GM23338 (cell line): ENCODE data around the gene TSPAN6. TPM values are rescaled to one million over a fixed set of nuclear protein-coding genes. Genes with fewer than 3 reads are reported as not detected.

Source experiments
- ATAC-seq: fragments of 200-7000 bp; cut with Tn5 transposase; 3 replicates; pipeline ENCODE4 v1.9.1; 2020
- DNase-seq: peaks from one replicate; pipeline ENCODE4 v3.0.0-alpha.2; 2015; ENCODE audit warnings: low spot score
- H2AFZ ChIP-seq: fragments of 200-600 bp; sonication (generic); 2 replicates; pipeline ENCODE4 v1.8.0; 2016; ENCODE audit warnings: antibody characterized with exemption, mild to moderate bottlenecking, moderate library complexity
- H3F3A ChIP-seq: fragments of 200-600 bp; sonication (generic); replicated peaks from 2 replicates; pipeline ENCODE4 v1.8.0; 2017; ENCODE audit warnings: antibody characterized with exemption, mixed run types, low read depth
- H3K27ac ChIP-seq: fragments of 200-600 bp; sonication (generic); 2 replicates; pipeline ENCODE4 v1.6.1; 2016; ENCODE audit warnings: low read depth
- H3K27me3 ChIP-seq: fragments of 200-600 bp; sonication (generic); 2 replicates; pipeline ENCODE4 v1.8.0; 2016; ENCODE audit warnings: mild to moderate bottlenecking, mixed run types, moderate library complexity; ENCODE audit not compliant: insufficient read depth
- H3K36me3 ChIP-seq: fragments of 200-600 bp; sonication (generic); 2 replicates; pipeline ENCODE4 v1.8.0; 2016; ENCODE audit warnings: mild to moderate bottlenecking; ENCODE audit not compliant: insufficient read depth
- H3K4me1 ChIP-seq: fragments of 200-600 bp; sonication (generic); 2 replicates; pipeline ENCODE4 v1.8.0; 2016; ENCODE audit warnings: mild to moderate bottlenecking, moderate library complexity; ENCODE audit not compliant: insufficient read depth
- H3K4me2 ChIP-seq: fragments of 200-600 bp; sonication (generic); 2 replicates; pipeline ENCODE4 v1.7.1; 2017; ENCODE audit warnings: mixed run types
- H3K4me3 ChIP-seq: fragments of 200-600 bp; sonication (generic); 2 replicates; pipeline ENCODE4 v1.6.1; 2016; ENCODE audit warnings: mixed run types
- H3K79me2 ChIP-seq: fragments of 200-600 bp; sonication (generic); replicated peaks from 2 replicates; pipeline ENCODE4 v1.8.0; 2017; ENCODE audit warnings: mild to moderate bottlenecking; ENCODE audit not compliant: insufficient read depth
- H3K9me2 ChIP-seq: fragments of 200-600 bp; sonication (generic); 2 replicates; pipeline ENCODE4 v1.8.0; 2017; ENCODE audit not compliant: insufficient read depth
- H4K20me1 ChIP-seq: fragments of 200-600 bp; sonication (generic); replicated peaks from 2 replicates; pipeline ENCODE4 v1.8.0; 2017; ENCODE audit warnings: mild to moderate bottlenecking; ENCODE audit not compliant: insufficient read depth
- H3K27ac Mint-ChIP-seq: 2 replicates; pipeline ENCODE4 v1.8.0; 2020; ENCODE audit warnings: inconsistent platforms, mild to moderate bottlenecking, moderate library complexity, mixed read lengths
- H3K27me3 Mint-ChIP-seq: 3 replicates; pipeline ENCODE4 v1.8.0; 2022; ENCODE audit warnings: low read depth, mild to moderate bottlenecking, moderate library complexity, mixed read lengths, inconsistent platforms; ENCODE audit not compliant: insufficient read depth, poor library complexity
- H3K36me3 Mint-ChIP-seq: 3 replicates; pipeline ENCODE4 v1.8.0; 2021; ENCODE audit warnings: low read depth, mild to moderate bottlenecking, inconsistent platforms, moderate library complexity, mixed read lengths
- H3K4me1 Mint-ChIP-seq: 3 replicates; pipeline ENCODE4 v1.8.0; 2020; ENCODE audit warnings: mild to moderate bottlenecking, inconsistent platforms, mixed read lengths
- H3K4me3 Mint-ChIP-seq: 3 replicates; pipeline ENCODE4 v1.8.0; 2021; ENCODE audit warnings: moderate library complexity, mild to moderate bottlenecking, inconsistent platforms, mixed read lengths
- H3K9me3 Mint-ChIP-seq: 3 replicates; pipeline ENCODE4 v1.8.0; 2020; ENCODE audit warnings: moderate library complexity, mild to moderate bottlenecking, inconsistent platforms, mixed read lengths
- CREB1 ChIP-seq: fragments of 250-450 bp; sonication (Bioruptor Pico); IDR thresholded peaks from 2 replicates; pipeline ENCODE4 v1.5.0; 2020; ENCODE audit warnings: low read depth, mild to moderate bottlenecking, moderate library complexity
- EZH2 ChIP-seq: fragments of 200-600 bp; sonication (generic); IDR thresholded peaks from one replicate; pipeline ENCODE4 v1.8.0; 2017; ENCODE audit warnings: antibody characterized with exemption, mild to moderate bottlenecking, low read depth; ENCODE audit not compliant: unreplicated experiment
- NANOG ChIP-seq: IDR thresholded peaks from 2 replicates; pipeline ENCODE4 v1.6.1; 2016; ENCODE audit warnings: antibody characterized with exemption, borderline replicate concordance
- POLR2AphosphoS5 ChIP-seq: IDR thresholded peaks from 2 replicates; pipeline ENCODE4 v1.6.1; 2016; ENCODE audit warnings: antibody characterized with exemption, low read depth
- ZNF114 ChIP-seq: fragments of 250-450 bp; sonication (Bioruptor Pico); IDR thresholded peaks from 2 replicates; pipeline ENCODE4 v1.5.0; 2020; ENCODE audit warnings: mild to moderate bottlenecking, moderate library complexity
- ZNF331 ChIP-seq: fragments of 250-450 bp; sonication (Bioruptor Pico); IDR thresholded peaks from 2 replicates; pipeline ENCODE4 v1.5.0; 2020; ENCODE audit warnings: low read depth, mild to moderate bottlenecking, moderate library complexity
- polyA plus RNA-seq: library from polyadenylated mRNA; unstranded; fragments of >200 nt; fragmentation: Nextera tagmentation; extraction: Ambion mirVana; gene quantifications from 2 replicates; pipeline ENCODE4 v1.2.1, GENCODE V29; 2016
- total RNA-seq: library from RNA; depleted of rRNA; stranded (reverse); fragments of >200 nt; shearing (Covaris generic); gene quantifications from 2 replicates; pipeline ENCODE4 v1.2.3, GENCODE V29; 2014
- TF ChIP-seq, protein P1 (sequence below): fragments of 250-450 bp; sonication (Bioruptor Pico); IDR thresholded peaks from 2 replicates; pipeline ENCODE4 v1.5.0; 2020; ENCODE audit warnings: mild to moderate bottlenecking, moderate library complexity
- TF ChIP-seq, protein P2 (sequence below): IDR thresholded peaks from 2 replicates; pipeline ENCODE4 v1.6.1; 2016; ENCODE audit warnings: antibody characterized with exemption

The TSPAN6 gene
- total and polyA plus RNA-seq, 2 experiments from 2014 or later, result 55.6 to 75.3 TPM

GRCh38 chrX:100635040-100635439 is 1.6 kb downstream of the TSPAN6 start (continued):
- TF ChIP-seq, protein P1, sequence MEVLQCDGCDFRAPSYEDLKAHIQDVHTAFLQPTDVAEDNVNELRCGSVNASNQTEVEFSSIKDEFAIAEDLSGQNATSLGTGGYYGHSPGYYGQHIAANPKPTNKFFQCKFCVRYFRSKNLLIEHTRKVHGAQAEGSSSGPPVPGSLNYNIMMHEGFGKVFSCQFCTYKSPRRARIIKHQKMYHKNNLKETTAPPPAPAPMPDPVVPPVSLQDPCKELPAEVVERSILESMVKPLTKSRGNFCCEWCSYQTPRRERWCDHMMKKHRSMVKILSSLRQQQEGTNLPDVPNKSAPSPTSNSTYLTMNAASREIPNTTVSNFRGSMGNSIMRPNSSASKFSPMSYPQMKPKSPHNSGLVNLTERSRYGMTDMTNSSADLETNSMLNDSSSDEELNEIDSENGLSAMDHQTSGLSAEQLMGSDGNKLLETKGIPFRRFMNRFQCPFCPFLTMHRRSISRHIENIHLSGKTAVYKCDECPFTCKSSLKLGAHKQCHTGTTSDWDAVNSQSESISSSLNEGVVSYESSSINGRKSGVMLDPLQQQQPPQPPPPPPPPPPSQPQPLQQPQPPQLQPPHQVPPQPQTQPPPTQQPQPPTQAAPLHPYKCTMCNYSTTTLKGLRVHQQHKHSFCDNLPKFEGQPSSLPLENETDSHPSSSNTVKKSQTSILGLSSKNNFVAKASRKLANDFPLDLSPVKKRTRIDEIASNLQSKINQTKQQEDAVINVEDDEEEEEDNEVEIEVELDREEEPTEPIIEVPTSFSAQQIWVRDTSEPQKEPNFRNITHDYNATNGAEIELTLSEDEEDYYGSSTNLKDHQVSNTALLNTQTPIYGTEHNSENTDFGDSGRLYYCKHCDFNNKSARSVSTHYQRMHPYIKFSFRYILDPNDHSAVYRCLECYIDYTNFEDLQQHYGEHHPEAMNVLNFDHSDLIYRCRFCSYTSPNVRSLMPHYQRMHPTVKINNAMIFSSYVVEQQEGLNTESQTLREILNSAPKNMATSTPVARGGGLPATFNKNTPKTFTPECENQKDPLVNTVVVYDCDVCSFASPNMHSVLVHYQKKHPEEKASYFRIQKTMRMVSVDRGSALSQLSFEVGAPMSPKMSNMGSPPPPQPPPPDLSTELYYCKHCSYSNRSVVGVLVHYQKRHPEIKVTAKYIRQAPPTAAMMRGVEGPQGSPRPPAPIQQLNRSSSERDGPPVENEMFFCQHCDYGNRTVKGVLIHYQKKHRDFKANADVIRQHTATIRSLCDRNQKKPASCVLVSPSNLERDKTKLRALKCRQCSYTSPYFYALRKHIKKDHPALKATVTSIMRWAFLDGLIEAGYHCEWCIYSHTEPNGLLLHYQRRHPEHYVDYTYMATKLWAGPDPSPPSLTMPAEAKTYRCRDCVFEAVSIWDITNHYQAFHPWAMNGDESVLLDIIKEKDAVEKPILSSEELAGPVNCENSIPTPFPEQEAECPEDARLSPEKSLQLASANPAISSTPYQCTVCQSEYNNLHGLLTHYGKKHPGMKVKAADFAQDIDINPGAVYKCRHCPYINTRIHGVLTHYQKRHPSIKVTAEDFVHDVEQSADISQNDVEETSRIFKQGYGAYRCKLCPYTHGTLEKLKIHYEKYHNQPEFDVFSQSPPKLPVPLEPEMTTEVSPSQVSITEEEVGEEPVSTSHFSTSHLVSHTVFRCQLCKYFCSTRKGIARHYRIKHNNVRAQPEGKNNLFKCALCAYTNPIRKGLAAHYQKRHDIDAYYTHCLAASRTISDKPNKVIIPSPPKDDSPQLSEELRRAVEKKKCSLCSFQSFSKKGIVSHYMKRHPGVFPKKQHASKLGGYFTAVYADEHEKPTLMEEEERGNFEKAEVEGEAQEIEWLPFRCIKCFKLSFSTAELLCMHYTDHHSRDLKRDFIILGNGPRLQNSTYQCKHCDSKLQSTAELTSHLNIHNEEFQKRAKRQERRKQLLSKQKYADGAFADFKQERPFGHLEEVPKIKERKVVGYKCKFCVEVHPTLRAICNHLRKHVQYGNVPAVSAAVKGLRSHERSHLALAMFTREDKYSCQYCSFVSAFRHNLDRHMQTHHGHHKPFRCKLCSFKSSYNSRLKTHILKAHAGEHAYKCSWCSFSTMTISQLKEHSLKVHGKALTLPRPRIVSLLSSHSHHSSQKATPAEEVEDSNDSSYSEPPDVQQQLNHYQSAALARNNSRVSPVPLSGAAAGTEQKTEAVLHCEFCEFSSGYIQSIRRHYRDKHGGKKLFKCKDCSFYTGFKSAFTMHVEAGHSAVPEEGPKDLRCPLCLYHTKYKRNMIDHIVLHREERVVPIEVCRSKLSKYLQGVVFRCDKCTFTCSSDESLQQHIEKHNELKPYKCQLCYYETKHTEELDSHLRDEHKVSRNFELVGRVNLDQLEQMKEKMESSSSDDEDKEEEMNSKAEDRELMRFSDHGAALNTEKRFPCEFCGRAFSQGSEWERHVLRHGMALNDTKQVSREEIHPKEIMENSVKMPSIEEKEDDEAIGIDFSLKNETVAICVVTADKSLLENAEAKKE (CRISPR knock-in tag), result no peak

DNA sequence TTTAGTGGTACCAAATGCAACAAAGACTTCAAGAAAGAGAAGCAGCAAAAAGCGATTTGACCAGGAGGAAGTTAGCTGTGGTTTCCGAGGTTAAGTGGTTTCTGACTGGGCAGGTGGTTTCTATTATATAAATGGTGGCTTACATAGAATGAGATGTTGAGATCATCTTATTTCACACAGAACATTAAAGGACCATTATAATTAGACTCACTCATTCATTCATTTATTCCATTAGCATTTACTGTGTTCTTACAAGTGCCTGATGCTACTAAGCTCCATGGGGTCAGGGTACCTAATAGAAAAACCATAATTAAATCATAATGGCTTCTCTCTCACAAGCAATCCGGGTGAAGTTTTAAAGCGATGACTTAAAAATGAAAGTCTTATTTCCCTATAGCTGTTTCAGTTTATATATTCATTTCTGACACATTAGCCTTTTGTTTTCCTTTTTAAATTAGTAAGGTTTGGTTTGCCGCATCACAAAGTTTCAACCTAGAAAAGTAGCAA is 10.6 kb downstream of the TSPAN6 start:
- Histone ChIP-seq H3K79me2 (no peaks in the 10 kb centered on the region), H3K4me2 (no peak overlapping the region), H3K36me3 (no peaks in the 10 kb centered on the region; the same call in 1 of the 2 replicates), H3K9me2 (no peaks in the 10 kb centered on the region), H2AFZ (no peak overlapping the region), H3K4me3 (no peak overlapping the region), H3F3A (no peaks in the 10 kb centered on the region), H4K20me1 (no peaks in the 10 kb centered on the region; the same call in 1 of the 2 replicates), H3K4me1 (no peaks in the 10 kb centered on the region), H3K27me3 (no peaks in the 10 kb centered on the region), H3K27ac (no peak overlapping the region)
- Mint-ChIP-seq H3K36me3 (peaks cover 28% of the 10 kb centered on the region), H3K4me1 (no peaks in the 10 kb centered on the region), H3K9me3 (no peaks in the 10 kb centered on the region), H3K27ac (no peak overlapping the region), H3K4me3 (no peak overlapping the region), H3K27me3 (no peaks in the 10 kb centered on the region)
- no peak for DNase-seq
- no peak for ATAC-seq
- no peak for TF ChIP-seq ZNF114
- TF ChIP-seq, protein P1 (CRISPR knock-in tag), result no peak
- TF ChIP-seq POLR2AphosphoS5, result no peak
- TF ChIP-seq, protein P2, sequence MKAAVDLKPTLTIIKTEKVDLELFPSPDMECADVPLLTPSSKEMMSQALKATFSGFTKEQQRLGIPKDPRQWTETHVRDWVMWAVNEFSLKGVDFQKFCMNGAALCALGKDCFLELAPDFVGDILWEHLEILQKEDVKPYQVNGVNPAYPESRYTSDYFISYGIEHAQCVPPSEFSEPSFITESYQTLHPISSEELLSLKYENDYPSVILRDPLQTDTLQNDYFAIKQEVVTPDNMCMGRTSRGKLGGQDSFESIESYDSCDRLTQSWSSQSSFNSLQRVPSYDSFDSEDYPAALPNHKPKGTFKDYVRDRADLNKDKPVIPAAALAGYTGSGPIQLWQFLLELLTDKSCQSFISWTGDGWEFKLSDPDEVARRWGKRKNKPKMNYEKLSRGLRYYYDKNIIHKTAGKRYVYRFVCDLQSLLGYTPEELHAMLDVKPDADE, result no peak
- no peak for TF ChIP-seq ZNF331 (CRISPR knock-in tag)
- TF ChIP-seq CREB1 (CRISPR knock-in tag), result no peak
- TF ChIP-seq NANOG, result no peak
- TF ChIP-seq EZH2, result no peak
